22Rv1 (cell line): ENCODE results near the gene UCP3.

Source experiments
- H3K27ac ChIP-seq: fragments of 450-650 bp; 2 replicates; pipeline ENCODE4 v1.5.1; 2017
- ZFX ChIP-seq: fragments of 450-650 bp; IDR thresholded peaks from 2 replicates; pipeline ENCODE4 v1.6.1; 2017; ENCODE audit warnings: antibody characterized with exemption, borderline replicate concordance
- TF ChIP-seq, protein P1 (sequence below): fragments of 450-650 bp; IDR thresholded peaks from 2 replicates; pipeline ENCODE4 v1.5.1; 2017; ENCODE audit warnings: mild to moderate bottlenecking

Gene UCP3

GRCh38 chr11:74008373-74009229 lies at the start of gene UCP3:
Gene UCP3, minus strand, starts transcription at chr11:74009085. Its CDS starts 2,043 bp downstream, at chr11:74007042.
- TF ChIP-seq ZFX = no peak
- TF ChIP-seq, protein P1, sequence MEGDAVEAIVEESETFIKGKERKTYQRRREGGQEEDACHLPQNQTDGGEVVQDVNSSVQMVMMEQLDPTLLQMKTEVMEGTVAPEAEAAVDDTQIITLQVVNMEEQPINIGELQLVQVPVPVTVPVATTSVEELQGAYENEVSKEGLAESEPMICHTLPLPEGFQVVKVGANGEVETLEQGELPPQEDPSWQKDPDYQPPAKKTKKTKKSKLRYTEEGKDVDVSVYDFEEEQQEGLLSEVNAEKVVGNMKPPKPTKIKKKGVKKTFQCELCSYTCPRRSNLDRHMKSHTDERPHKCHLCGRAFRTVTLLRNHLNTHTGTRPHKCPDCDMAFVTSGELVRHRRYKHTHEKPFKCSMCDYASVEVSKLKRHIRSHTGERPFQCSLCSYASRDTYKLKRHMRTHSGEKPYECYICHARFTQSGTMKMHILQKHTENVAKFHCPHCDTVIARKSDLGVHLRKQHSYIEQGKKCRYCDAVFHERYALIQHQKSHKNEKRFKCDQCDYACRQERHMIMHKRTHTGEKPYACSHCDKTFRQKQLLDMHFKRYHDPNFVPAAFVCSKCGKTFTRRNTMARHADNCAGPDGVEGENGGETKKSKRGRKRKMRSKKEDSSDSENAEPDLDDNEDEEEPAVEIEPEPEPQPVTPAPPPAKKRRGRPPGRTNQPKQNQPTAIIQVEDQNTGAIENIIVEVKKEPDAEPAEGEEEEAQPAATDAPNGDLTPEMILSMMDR = no peak
- H3K27ac ChIP-seq = no peak within 1 kb of the TSS

DNA sequence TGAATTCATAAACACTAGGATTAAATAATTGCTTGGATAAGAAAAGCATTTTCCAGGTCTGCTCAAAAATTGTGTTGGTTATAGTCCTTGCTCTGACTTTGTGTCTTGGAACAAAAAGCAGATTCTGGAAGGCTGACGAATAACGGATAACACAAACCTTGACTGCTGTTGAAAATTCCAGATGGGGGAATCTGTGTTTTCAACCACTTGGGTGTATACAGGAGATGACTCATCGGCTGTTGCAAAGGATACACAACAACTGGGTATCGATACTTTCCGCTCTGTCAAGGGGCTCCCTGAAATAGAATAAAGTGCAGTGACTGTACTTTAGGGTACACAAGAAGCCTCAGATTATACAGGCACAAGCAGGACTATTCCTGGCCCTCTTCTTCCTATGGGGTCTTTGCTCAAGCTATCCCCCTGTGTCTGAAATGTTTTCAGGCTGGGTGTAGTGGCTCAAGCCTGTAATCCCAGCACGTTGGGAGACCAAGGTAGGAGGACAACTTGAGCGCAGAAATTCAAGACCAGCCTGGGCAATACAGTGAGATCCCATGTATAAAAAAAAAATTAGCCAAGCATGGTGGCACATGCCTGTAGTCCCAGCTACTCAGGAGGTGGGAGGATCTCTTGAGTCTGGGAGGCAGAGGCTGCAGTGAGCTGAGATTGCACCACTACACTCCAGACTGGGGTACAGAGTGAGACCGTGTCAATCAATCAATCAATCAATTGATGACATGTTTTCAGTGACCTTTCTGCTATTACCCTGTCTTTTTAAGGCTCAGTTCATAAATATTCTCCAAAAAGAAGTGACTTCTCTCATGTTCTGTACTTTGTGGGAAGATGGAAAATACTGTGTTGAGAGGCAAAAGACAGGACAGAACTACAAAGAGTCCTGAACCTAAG lies 48.6 kb upstream of the UCP3 start:
- H3K27ac ChIP-seq = no peak overlapping the region
- TF ChIP-seq, protein P1 = no peak
- no peak for TF ChIP-seq ZFX

GRCh38 chr11:74055938-74056337 lies 47.1 kb upstream of the UCP3 start:
- no peak overlapping the region for H3K27ac ChIP-seq
- TF ChIP-seq, protein P1 = no peak
- no peak for TF ChIP-seq ZFX

DNA sequence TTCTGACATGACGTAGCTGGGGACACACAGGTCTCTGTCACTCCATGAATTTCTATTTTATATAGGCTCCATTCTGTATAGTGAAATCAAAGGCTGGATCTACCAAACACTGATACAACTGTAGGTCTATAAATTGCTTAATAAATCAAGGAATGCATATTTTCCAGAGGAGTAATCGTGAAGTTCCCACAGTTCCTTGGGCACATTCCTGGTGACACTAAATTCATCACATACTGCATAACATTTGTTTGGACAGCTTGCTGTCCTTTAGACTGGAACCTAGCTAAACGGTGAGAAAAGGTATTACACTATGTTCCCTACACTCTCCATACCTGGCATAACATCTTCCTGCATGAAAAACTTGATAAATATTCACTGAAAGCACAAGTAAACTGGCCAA lies 41.6 kb upstream of the UCP3 start:
- TF ChIP-seq ZFX = no peak
- TF ChIP-seq, protein P1 = no peak
- no peak overlapping the region for H3K27ac ChIP-seq

- no peak overlapping the region for H3K27ac ChIP-seq
- no peak for TF ChIP-seq ZFX
- TF ChIP-seq, protein P1 = no peak
Observed at GRCh38 chr11:74048993-74049392, 40.1 kb upstream of the UCP3 start.

GRCh38 chr11:74044538-74044937 lies 35.7 kb upstream of the UCP3 start:
- no peak for TF ChIP-seq ZFX
- TF ChIP-seq, protein P1 = no peak

DNA sequence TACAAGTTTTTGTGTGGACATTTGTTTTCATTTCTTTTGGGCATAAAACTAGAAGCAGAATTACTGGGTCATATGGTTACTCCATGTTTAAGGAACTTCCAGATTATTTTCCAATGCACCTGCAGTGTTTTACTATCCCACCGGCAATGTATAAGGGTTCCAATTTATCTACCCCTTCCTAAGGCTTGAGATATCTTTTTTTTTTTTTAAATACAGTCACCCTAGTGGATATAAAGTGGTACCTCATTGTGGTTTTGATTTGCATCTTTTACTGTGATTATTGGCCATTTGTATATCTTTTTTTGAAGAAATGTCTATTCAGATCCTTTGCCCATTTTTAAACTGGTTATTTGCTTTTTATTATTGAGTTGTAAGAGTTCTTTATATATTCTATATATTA lies 34.6 kb upstream of the UCP3 start:
- H3K27ac ChIP-seq = no peak overlapping the region
- no peak for TF ChIP-seq ZFX
- TF ChIP-seq, protein P1 = no peak

More at GRCh38 chr11:74044538-74044937, 35.7 kb upstream of the UCP3 start:
- H3K27ac ChIP-seq = no peak overlapping the region
